Measurements from ENCODE around the gene OR5M8. TPM values are rescaled to one million over a fixed set of nuclear protein-coding genes. Genes with fewer than 3 reads are reported as not detected.

OR5M8 gene
- polyA plus RNA-seq, 2 of the 4 experiments (the other 2 are of a cell fraction), result not detected

- no peaks in the 10 kb centered on the region for H3K4me1 ChIP-seq
- WGBS (ENCODE audit: missing lambda C conversion rate), result 2% methylated on average over 4 of the region's 4 CpGs
- TF ChIP-seq ZSCAN20 (CRISPR knock-in tag; IDR thresholded peaks at IDR 0.05) (no peak), RCOR1 (IDR thresholded peaks at IDR 0.05; ENCODE audit: low read depth, low read length) (no peak), E2F6 (IDR thresholded peaks at IDR 0.05; ENCODE audit: borderline replicate concordance, low read depth) (no peak), JUNB (IDR thresholded peaks at IDR 0.05) (no peak), HOXB13 (CRISPR knock-in tag; IDR thresholded peaks at IDR 0.05; ENCODE audit: low read depth) (no peak), CHD4 (IDR thresholded peaks at IDR 0.05; ENCODE audit: borderline replicate concordance) (no peak), MAZ (IDR thresholded peaks at IDR 0.05; ENCODE audit: borderline replicate concordance, low read depth, low read length) (no peak)
- ChIA-PET POLR2A (no interaction called here), CTCF (no interaction called here)
- no peak for FAIRE-seq
- H3K4me2 ChIP-seq, result no peak overlapping the region
- no peak for DNase-seq (ENCODE audit: low read depth in 1 of 2, low spot score in 1 of 2)
- H3K4me3 ChIP-seq, result no peak overlapping the region
- no peak for ATAC-seq
- no peaks in the 10 kb centered on the region for H3K9me3 ChIP-seq
- H3K27ac ChIP-seq, result no peak overlapping the region
These were observed 37.6 kb downstream of the OR5M8 start for GRCh38 chr11:56453521-56453920.

Other genes starting within 250 kb of the OR5M8 start
- not detected in 2 replicates for gene OR5T3, start 239.1 kb downstream of the OR5M8 start, polyA plus RNA-seq (2011; rRNA removed)
- gene OR5T3, start 239.1 kb downstream of the OR5M8 start, polyA plus RNA-seq (2017; fragmentation: RNase III; extraction: RNeasy Plus Mini Kit Qiagen cat#74134 plus additional on column Dnase treatment), result not detected in 3 replicates
- gene OR5T1, start 217.2 kb downstream of the OR5M8 start, polyA plus RNA-seq (2011; rRNA removed), result not detected in 2 replicates
- not detected in 3 replicates for gene OR5T1, start 217.2 kb downstream of the OR5M8 start, polyA plus RNA-seq (2017; fragmentation: RNase III; extraction: RNeasy Plus Mini Kit Qiagen cat#74134 plus additional on column Dnase treatment)
- not detected in 2 replicates for gene OR8H1, start 199.1 kb downstream of the OR5M8 start, polyA plus RNA-seq (2011; rRNA removed)
- not detected in 3 replicates for gene OR8H1, start 199.1 kb downstream of the OR5M8 start, polyA plus RNA-seq (2017; fragmentation: RNase III; extraction: RNeasy Plus Mini Kit Qiagen cat#74134 plus additional on column Dnase treatment)
- gene OR8K3, start 176.2 kb downstream of the OR5M8 start, polyA plus RNA-seq (2011; rRNA removed), result not detected in 2 replicates
- gene OR8K3, start 176.2 kb downstream of the OR5M8 start, polyA plus RNA-seq (2017; fragmentation: RNase III; extraction: RNeasy Plus Mini Kit Qiagen cat#74134 plus additional on column Dnase treatment), result not detected in 3 replicates
- not detected in 2 replicates for gene OR8K1, start 145.3 kb downstream of the OR5M8 start, polyA plus RNA-seq (2011; rRNA removed)
- not detected in 3 replicates for gene OR8K1, start 145.3 kb downstream of the OR5M8 start, polyA plus RNA-seq (2017; fragmentation: RNase III; extraction: RNeasy Plus Mini Kit Qiagen cat#74134 plus additional on column Dnase treatment)
- gene OR8J1, start 137.1 kb downstream of the OR5M8 start, polyA plus RNA-seq (2011; rRNA removed), result not detected in 2 replicates
- not detected in 3 replicates for gene OR8J1, start 137.1 kb downstream of the OR5M8 start, polyA plus RNA-seq (2017; fragmentation: RNase III; extraction: RNeasy Plus Mini Kit Qiagen cat#74134 plus additional on column Dnase treatment)
- gene OR8U1, start 115.7 kb downstream of the OR5M8 start, polyA plus RNA-seq (2011; rRNA removed), result not detected in 2 replicates
- gene OR8U1, start 115.7 kb downstream of the OR5M8 start, polyA plus RNA-seq (2017; fragmentation: RNase III; extraction: RNeasy Plus Mini Kit Qiagen cat#74134 plus additional on column Dnase treatment), result not detected in 3 replicates
- not detected in 2 replicates for gene OR5AL1, start 78.7 kb downstream of the OR5M8 start, polyA plus RNA-seq (2011; rRNA removed)
- gene OR5AL1, start 78.7 kb downstream of the OR5M8 start, polyA plus RNA-seq (2017; fragmentation: RNase III; extraction: RNeasy Plus Mini Kit Qiagen cat#74134 plus additional on column Dnase treatment), result not detected in 3 replicates
- gene OR5M3, start 18.0 kb downstream of the OR5M8 start, polyA plus RNA-seq (2011; rRNA removed), result not detected in 2 replicates
- not detected in 3 replicates for gene OR5M3, start 18.0 kb downstream of the OR5M8 start, polyA plus RNA-seq (2017; fragmentation: RNase III; extraction: RNeasy Plus Mini Kit Qiagen cat#74134 plus additional on column Dnase treatment)
- not detected in 2 replicates for gene OR5M11, start 51.9 kb upstream of the OR5M8 start, polyA plus RNA-seq (2011; rRNA removed)
- gene OR5M11, start 51.9 kb upstream of the OR5M8 start, polyA plus RNA-seq (2017; fragmentation: RNase III; extraction: RNeasy Plus Mini Kit Qiagen cat#74134 plus additional on column Dnase treatment), result not detected in 3 replicates
- gene OR5M10, start 86.4 kb upstream of the OR5M8 start, polyA plus RNA-seq (2011; rRNA removed), result not detected in 2 replicates
- not detected in 3 replicates for gene OR5M10, start 86.4 kb upstream of the OR5M8 start, polyA plus RNA-seq (2017; fragmentation: RNase III; extraction: RNeasy Plus Mini Kit Qiagen cat#74134 plus additional on column Dnase treatment)
- not detected in 2 replicates for gene OR5M1, start 123.5 kb upstream of the OR5M8 start, polyA plus RNA-seq (2011; rRNA removed)
- not detected in 3 replicates for gene OR5M1, start 123.5 kb upstream of the OR5M8 start, polyA plus RNA-seq (2017; fragmentation: RNase III; extraction: RNeasy Plus Mini Kit Qiagen cat#74134 plus additional on column Dnase treatment)
- gene OR5AP2, start 151.1 kb upstream of the OR5M8 start, polyA plus RNA-seq (2011; rRNA removed), result not detected in 2 replicates
- not detected in 3 replicates for gene OR5AP2, start 151.1 kb upstream of the OR5M8 start, polyA plus RNA-seq (2017; fragmentation: RNase III; extraction: RNeasy Plus Mini Kit Qiagen cat#74134 plus additional on column Dnase treatment)
- gene OR5AR1, start 172.3 kb upstream of the OR5M8 start, polyA plus RNA-seq (2011; rRNA removed), result not detected in 2 replicates
- gene OR5AR1, start 172.3 kb upstream of the OR5M8 start, polyA plus RNA-seq (2017; fragmentation: RNase III; extraction: RNeasy Plus Mini Kit Qiagen cat#74134 plus additional on column Dnase treatment), result not detected in 3 replicates
- gene OR9G1, start 207.7 kb upstream of the OR5M8 start, polyA plus RNA-seq (2011; rRNA removed), result not detected in 2 replicates
- not detected in 3 replicates for gene OR9G1, start 207.7 kb upstream of the OR5M8 start, polyA plus RNA-seq (2017; fragmentation: RNase III; extraction: RNeasy Plus Mini Kit Qiagen cat#74134 plus additional on column Dnase treatment)